Mesendoderm (in vitro differentiated cells): ENCODE data around the gene SDK1.

ENCODE experiments used
- DNase-seq: peaks from one replicate; pipeline ENCODE4 v3.0.0; 2013
- H2AK5ac ChIP-seq: 2 replicates; pipeline ENCODE4 v1.6.1; 2013; ENCODE audit warnings: low read length, inconsistent platforms
- H2BK120ac ChIP-seq: 2 replicates; pipeline ENCODE4 v1.6.1; 2013; ENCODE audit warnings: low read depth, mild to moderate bottlenecking, low read length, moderate library complexity, mixed read lengths
- H2BK15ac ChIP-seq: replicated peaks from 2 replicates; pipeline ENCODE4 v1.6.1; 2013; ENCODE audit warnings: low read depth, mild to moderate bottlenecking, moderate library complexity
- H2BK5ac ChIP-seq: 2 replicates; pipeline ENCODE4 v1.6.1; 2013; ENCODE audit warnings: low read length, inconsistent platforms
- H3K18ac ChIP-seq: 2 replicates; pipeline ENCODE4 v1.6.1; 2013; ENCODE audit warnings: mild to moderate bottlenecking, low read length, mixed read lengths
- H3K23ac ChIP-seq: one replicate; pipeline ENCODE4 v1.6.1; 2013; ENCODE audit warnings: low read length
- H3K27ac ChIP-seq: 2 replicates; pipeline ENCODE4 v1.5.1; 2013; ENCODE audit warnings: low read depth, mild to moderate bottlenecking, inconsistent platforms, low read length, moderate library complexity
- H3K27me3 ChIP-seq: 2 replicates; pipeline ENCODE4 v1.6.1; 2013; ENCODE audit warnings: low read length, control low read depth, mild to moderate bottlenecking, inconsistent platforms; ENCODE audit not compliant: insufficient read depth, poor library complexity
- H3K36me3 ChIP-seq: 2 replicates; pipeline ENCODE4 v1.6.1; 2013; ENCODE audit warnings: low read length, inconsistent platforms; ENCODE audit not compliant: control insufficient read depth, insufficient read depth
- H3K4ac ChIP-seq: one replicate; pipeline ENCODE4 v1.6.1; 2013; ENCODE audit warnings: low read depth, mild to moderate bottlenecking, low read length, moderate library complexity
- H3K4me1 ChIP-seq: 2 replicates; pipeline ENCODE4 v1.6.1; 2013; ENCODE audit warnings: low read depth, low read length, inconsistent platforms; ENCODE audit not compliant: control insufficient read depth
- H3K4me2 ChIP-seq: 2 replicates; pipeline ENCODE4 v1.6.1; 2013; ENCODE audit warnings: low read length
- H3K4me3 ChIP-seq: 2 replicates; pipeline ENCODE4 v1.5.1; 2013; ENCODE audit warnings: mild to moderate bottlenecking, low read length
- H3K56ac ChIP-seq: one replicate; pipeline ENCODE4 v1.6.1; 2013; ENCODE audit warnings: low read length
- H3K79me1 ChIP-seq: 2 replicates; pipeline ENCODE4 v1.6.1; 2013; ENCODE audit warnings: low read length, inconsistent platforms
- H3K79me2 ChIP-seq: 2 replicates; pipeline ENCODE4 v1.6.1; 2013; ENCODE audit warnings: mild to moderate bottlenecking, low read length; ENCODE audit not compliant: control insufficient read depth, insufficient read depth
- H3K9ac ChIP-seq: 2 replicates; pipeline ENCODE4 v1.6.1; 2013; ENCODE audit warnings: low read length, inconsistent platforms
- H4K5ac ChIP-seq: one replicate; pipeline ENCODE4 v1.6.1; 2013; ENCODE audit warnings: low read length
- H4K8ac ChIP-seq: one replicate; pipeline ENCODE4 v1.6.1; 2013; ENCODE audit warnings: low read depth, mild to moderate bottlenecking, control low read depth, low read length, moderate library complexity
- WGBS: extraction: QIAGEN DNeasy Blood & Tissue Kit; methylation state at CpG from one replicate; pipeline ENCODE4 v1.1.7; 2013; ENCODE audit warnings: low lambda C conversion rate, missing lambda C conversion rate; ENCODE audit not compliant: insufficient coverage; ENCODE audit errors: extremely low coverage; 5-methylcytosine and 5-hydroxymethylcytosine counted together

The SDK1 gene

GRCh38 chr7:3807824-3808223 lies 506.8 kb downstream of the SDK1 start:
- H2BK5ac ChIP-seq = no peak overlapping the region
- H3K27ac ChIP-seq = no peak overlapping the region
- no peak overlapping the region for H3K23ac ChIP-seq
- H4K5ac ChIP-seq = no peak overlapping the region
- no peak overlapping the region for H3K56ac ChIP-seq
- H2BK120ac ChIP-seq = no peak overlapping the region
- no peaks in the 10 kb centered on the region for H3K79me1 ChIP-seq
- H3K79me2 ChIP-seq = no peaks in the 10 kb centered on the region
- H2BK15ac ChIP-seq = no peak overlapping the region
- H3K4ac ChIP-seq = no peak overlapping the region
- H3K36me3 ChIP-seq = no peaks in the 10 kb centered on the region
- no peak overlapping the region for H3K18ac ChIP-seq
- H3K27me3 ChIP-seq = no peaks in the 10 kb centered on the region
- no peaks in the 10 kb centered on the region for H3K4me1 ChIP-seq
- no peak overlapping the region for H3K9ac ChIP-seq
- no peak overlapping the region for H2AK5ac ChIP-seq
- no peak overlapping the region for H3K4me2 ChIP-seq
- WGBS = no CpG with 5 or more reads among the region's 9 CpGs
- H4K8ac ChIP-seq = no peak overlapping the region
- no peak for DNase-seq
- no peak overlapping the region for H3K4me3 ChIP-seq

- H3K4me3 ChIP-seq = no peak overlapping the region
- H2BK120ac ChIP-seq = no peak overlapping the region
- no peak overlapping the region for H3K4ac ChIP-seq
- no peaks in the 10 kb centered on the region for H3K27me3 ChIP-seq
- H2BK15ac ChIP-seq = no peak overlapping the region
- no peak overlapping the region for H3K23ac ChIP-seq
- no peaks in the 10 kb centered on the region for H3K36me3 ChIP-seq
- H2BK5ac ChIP-seq = no peak overlapping the region
- no peak overlapping the region for H4K5ac ChIP-seq
- H2AK5ac ChIP-seq = no peak overlapping the region
- H3K56ac ChIP-seq = no peak overlapping the region
- H3K79me2 ChIP-seq = no peaks in the 10 kb centered on the region
- H3K27ac ChIP-seq = no peak overlapping the region
- no peak overlapping the region for H4K8ac ChIP-seq
- no peaks in the 10 kb centered on the region for H3K4me1 ChIP-seq
- no peak overlapping the region for H3K4me2 ChIP-seq
- H3K18ac ChIP-seq = no peak overlapping the region
- H3K9ac ChIP-seq = no peak overlapping the region
- no peaks in the 10 kb centered on the region for H3K79me1 ChIP-seq
- no CpG with 5 or more reads among the region's 6 CpGs for WGBS
- DNase-seq = no peak
These were observed 520.4 kb downstream of the SDK1 start for GRCh38 chr7:3821488-3821887.

DNA sequence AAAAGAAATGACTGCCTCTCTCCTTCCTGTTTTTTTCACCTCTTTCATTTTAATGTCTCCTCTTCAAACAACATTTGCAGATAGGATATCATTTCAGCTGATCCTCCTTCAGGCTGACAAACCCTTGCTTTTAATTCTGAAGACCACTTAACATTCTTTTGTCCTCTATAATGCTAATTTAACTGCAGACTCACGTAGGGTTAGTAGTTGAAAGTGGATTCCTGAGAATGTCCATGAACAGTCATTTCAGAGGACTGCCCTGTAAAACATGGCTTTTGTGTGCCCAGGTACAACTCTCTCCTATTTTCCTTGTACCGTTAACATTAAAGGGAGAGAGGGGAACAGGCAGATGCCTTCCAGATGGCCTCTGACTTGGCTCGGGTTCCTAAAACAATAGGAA lies 524.4 kb downstream of the SDK1 start:
- Histone ChIP-seq H3K27me3 (no peaks in the 10 kb centered on the region), H2BK5ac (no peak overlapping the region), H2BK15ac (no peak overlapping the region), H2AK5ac (no peak overlapping the region), H3K79me1 (no peaks in the 10 kb centered on the region), H3K36me3 (no peaks in the 10 kb centered on the region), H3K18ac (no peak overlapping the region), H3K9ac (no peak overlapping the region), H3K4me2 (no peak overlapping the region), H2BK120ac (no peak overlapping the region), H3K4me1 (no peaks in the 10 kb centered on the region), H3K56ac (no peak overlapping the region), H3K27ac (no peak overlapping the region), H3K79me2 (no peaks in the 10 kb centered on the region), H4K5ac (no peak overlapping the region), H3K23ac (no peak overlapping the region), H3K4me3 (no peak overlapping the region), H4K8ac (no peak overlapping the region), H3K4ac (no peak overlapping the region)
- WGBS = no CpG with 5 or more reads among the region's 3 CpGs
- DNase-seq = peak; percentile 11

- no peak overlapping the region for H3K4me2 ChIP-seq
- no peak overlapping the region for H2BK120ac ChIP-seq
- no peak overlapping the region for H3K4ac ChIP-seq
- H3K27ac ChIP-seq = no peak overlapping the region
- H3K4me1 ChIP-seq = no peaks in the 10 kb centered on the region
- no peak overlapping the region for H2BK5ac ChIP-seq
- no peak overlapping the region for H3K23ac ChIP-seq
- DNase-seq = no peak
- H3K18ac ChIP-seq = no peak overlapping the region
- H3K4me3 ChIP-seq = no peak overlapping the region
- no peak overlapping the region for H3K56ac ChIP-seq
- no peak overlapping the region for H3K9ac ChIP-seq
- no peak overlapping the region for H4K8ac ChIP-seq
- H3K79me1 ChIP-seq = no peaks in the 10 kb centered on the region
- H2BK15ac ChIP-seq = no peak overlapping the region
- no peaks in the 10 kb centered on the region for H3K79me2 ChIP-seq
- no CpG with 5 or more reads among the region's 4 CpGs for WGBS
- H2AK5ac ChIP-seq = no peak overlapping the region
- no peak overlapping the region for H4K5ac ChIP-seq
- no peaks in the 10 kb centered on the region for H3K27me3 ChIP-seq
- H3K36me3 ChIP-seq = no peaks in the 10 kb centered on the region
These were observed 531.1 kb downstream of the SDK1 start for GRCh38 chr7:3832199-3832598.

DNA sequence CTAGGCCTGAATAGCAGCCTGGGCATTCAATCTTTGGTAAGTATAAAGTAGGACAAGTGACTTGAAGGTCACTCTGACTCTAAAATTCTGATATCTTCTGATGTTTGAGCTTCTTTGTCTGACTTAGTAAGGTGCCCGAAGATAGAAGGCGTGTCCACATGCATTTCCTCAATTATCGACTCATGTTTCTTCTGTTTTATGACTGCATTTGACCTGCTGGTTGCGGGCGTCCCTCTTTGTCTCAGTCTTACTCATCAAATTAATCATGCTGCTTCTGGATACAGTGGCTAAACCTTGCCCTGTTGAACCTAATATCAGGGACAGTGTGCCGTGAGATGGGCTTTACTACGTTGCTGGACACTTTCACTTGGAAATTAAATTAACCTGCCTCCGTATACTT lies 534.1 kb downstream of the SDK1 start:
- H3K18ac ChIP-seq = no peak overlapping the region
- no peak overlapping the region for H4K5ac ChIP-seq
- H3K9ac ChIP-seq = no peak overlapping the region
- no peak overlapping the region for H2BK120ac ChIP-seq
- H3K27me3 ChIP-seq = no peaks in the 10 kb centered on the region
- H4K8ac ChIP-seq = no peak overlapping the region
- H3K4me1 ChIP-seq = no peaks in the 10 kb centered on the region
- DNase-seq = no peak
- WGBS = no CpG with 5 or more reads among the region's 8 CpGs
- H2BK15ac ChIP-seq = no peak overlapping the region
- no peak overlapping the region for H3K4me2 ChIP-seq
- no peak overlapping the region for H3K56ac ChIP-seq
- no peaks in the 10 kb centered on the region for H3K79me2 ChIP-seq
- H3K4me3 ChIP-seq = no peak overlapping the region
- H3K79me1 ChIP-seq = no peaks in the 10 kb centered on the region
- no peak overlapping the region for H3K27ac ChIP-seq
- H2BK5ac ChIP-seq = no peak overlapping the region
- no peak overlapping the region for H3K4ac ChIP-seq
- no peak overlapping the region for H3K23ac ChIP-seq
- H2AK5ac ChIP-seq = no peak overlapping the region
- H3K36me3 ChIP-seq = no peaks in the 10 kb centered on the region

GRCh38 chr7:3836855-3837254 lies 535.8 kb downstream of the SDK1 start:
- Histone ChIP-seq H3K79me1 (no peaks in the 10 kb centered on the region), H2BK5ac (no peak overlapping the region), H3K27me3 (no peaks in the 10 kb centered on the region), H3K4ac (no peak overlapping the region), H2AK5ac (no peak overlapping the region), H3K9ac (no peak overlapping the region), H3K4me1 (no peaks in the 10 kb centered on the region), H3K18ac (no peak overlapping the region), H3K56ac (no peak overlapping the region), H2BK120ac (no peak overlapping the region), H3K4me2 (no peak overlapping the region), H3K36me3 (no peaks in the 10 kb centered on the region), H4K5ac (no peak overlapping the region), H3K27ac (no peak overlapping the region), H3K4me3 (no peak overlapping the region), H3K79me2 (no peaks in the 10 kb centered on the region), H3K23ac (no peak overlapping the region), H2BK15ac (no peak overlapping the region), H4K8ac (no peak overlapping the region)
- DNase-seq = no peak
- no CpG with 5 or more reads among the region's 7 CpGs for WGBS
